ENCODE data around the gene GCN1.

DNA sequence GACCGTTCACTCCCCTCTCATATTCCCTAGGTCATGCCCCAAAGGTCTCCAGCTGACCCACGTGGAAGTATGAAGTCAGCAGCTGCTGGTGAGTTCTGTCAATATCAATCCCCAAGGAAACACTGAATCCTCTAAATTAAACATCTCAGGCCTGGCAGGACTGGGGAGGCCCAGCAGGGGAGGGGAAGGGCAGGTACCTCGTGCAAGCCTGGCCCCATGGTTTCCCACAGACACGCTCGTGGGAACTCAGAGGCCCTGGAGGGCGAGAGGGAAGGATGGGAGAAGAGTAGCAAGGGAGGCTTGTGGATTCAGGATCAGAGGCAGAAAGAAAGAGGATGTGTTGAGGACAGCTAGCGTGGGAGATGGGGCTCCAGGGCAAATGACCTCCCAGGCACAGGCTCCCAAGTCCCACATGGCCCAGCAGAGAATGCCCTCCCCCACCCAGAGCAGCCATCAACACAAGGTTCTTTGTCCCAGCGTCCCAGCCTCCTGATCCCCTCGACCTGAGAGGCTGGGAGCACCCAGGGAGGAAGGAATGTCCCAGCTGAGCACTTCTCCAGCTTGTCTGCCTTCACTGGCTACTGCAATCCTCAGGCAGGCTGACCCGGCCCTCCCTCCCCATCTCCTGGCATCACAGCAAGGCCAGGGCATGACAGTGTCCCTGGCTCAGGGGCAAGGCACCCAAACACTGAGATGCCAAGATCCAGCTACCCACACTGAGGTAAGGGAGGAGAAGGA, 26.5 kb upstream of the GCN1 start:
- TF ChIP-seq POLR2AphosphoS5 (IDR thresholded peaks at IDR 0.05; ENCODE audit: low read depth, low read length) (no peak), RXRA (IDR thresholded peaks at IDR 0.05; ENCODE audit: insufficient read depth, low read depth, low read length) (no peak), EZH2 (IDR thresholded peaks at IDR 0.05; ENCODE audit: low read depth, low read length, severe bottlenecking) (no peak), KDM4A (IDR thresholded peaks at IDR 0.05; ENCODE audit: low read depth, low read length, severe bottlenecking) (no peak), POLR2A (IDR thresholded peaks at IDR 0.05; ENCODE audit: control extremely low read depth in 1 of 2, low read depth in 2 of 2, low read length in 2 of 2) (no peak), RFX5 (IDR thresholded peaks at IDR 0.05; ENCODE audit: borderline replicate concordance, low read depth, low read length) (no peak), CTCF (IDR thresholded peaks at IDR 0.05; ENCODE audit: control extremely low read depth in 1 of 3, insufficient read depth in 1 of 3, low read depth in 1 of 3, low read length in 3 of 3) (no peak), TAF1 (IDR thresholded peaks at IDR 0.05; ENCODE audit: low read depth, low read length) (no peak), CHD7 (IDR thresholded peaks at IDR 0.05; ENCODE audit: insufficient replicate concordance, low read length) (no peak), SRF (IDR thresholded peaks at IDR 0.05; ENCODE audit: low read depth, low read length) (no peak)

Data from H1 (cell line).